CD4-positive, alpha-beta T cell (primary cell): ENCODE data around the gene MAD2L1. TPM values are rescaled to one million over a fixed set of nuclear protein-coding genes. Genes with fewer than 3 reads are reported as not detected.
"Not testable (repeated sequence)": the region's sequence is repeated elsewhere in the genome, so short reads cannot be mapped to it uniquely, and the experiment has no call there.

ENCODE experiments used
- ATAC-seq: fragments of 200-7000 bp; cut with Tn5 transposase; one replicate; pipeline ENCODE4 v1.10.0; 2022; ENCODE audit warnings: mild to moderate bottlenecking; ENCODE audit not compliant: poor library complexity
- CTCF ChIA-PET: fragments of 350-600 bp; sonication (Branson Sonifier 250); formaldehyde crosslinking; loops from one replicate; lab custom pipeline; 2021; ENCODE audit warnings: antibody characterized with exemption, inconsistent platforms; lab: Charles Lee
- POLR2A ChIA-PET: fragments of 350-600 bp; sonication (Branson Sonifier 250); formaldehyde crosslinking; loops from one replicate; lab custom pipeline; 2021; ENCODE audit warnings: antibody characterized with exemption, inconsistent platforms; lab: Charles Lee
- DNase-seq, 14 experiments: peaks; one replicate each; pipeline ENCODE4 v3.0.0-alpha.2; 2013 to 2020; ENCODE audit warnings: mixed read lengths in 2 of 14
- H3K27ac ChIP-seq, 2 donors: one replicate each; pipeline versions ENCODE4 v1.5.1 to v1.7.0; 2013; ENCODE audit warnings: low read length in 2 of 2, low read depth in 1 of 2, mild to moderate bottlenecking in 1 of 2
- H3K27me3 ChIP-seq, 2 experiments: 1 replicate in 1 of 2; 2 replicates in 1 of 2; pipeline versions ENCODE4 v1.6.1 to v1.7.0; 2013; ENCODE audit warnings: low read length in 2 of 2, control low read depth in 1 of 2, mild to moderate bottlenecking in 1 of 2, moderate library complexity in 1 of 2; ENCODE audit not compliant: insufficient read depth in 2 of 2, control insufficient read depth in 1 of 2
- H3K36me3 ChIP-seq: one replicate; pipeline ENCODE4 v1.6.1; 2013; ENCODE audit warnings: low read length, control low read depth; ENCODE audit not compliant: insufficient read depth
- H3K4me1 ChIP-seq: one replicate; pipeline ENCODE4 v1.6.1; 2013; ENCODE audit warnings: low read length, control low read depth; ENCODE audit not compliant: insufficient read depth
- H3K4me3 ChIP-seq: one replicate; pipeline ENCODE4 v1.5.1; 2013; ENCODE audit warnings: mild to moderate bottlenecking, low read length, moderate library complexity
- H3K9me3 ChIP-seq, 2 experiments: 1 replicate in 1 of 2; 2 replicates in 1 of 2; pipeline versions ENCODE4 v1.6.1 to v1.7.0; 2013; ENCODE audit warnings: low read length in 2 of 2, mild to moderate bottlenecking in 2 of 2, control low read depth in 1 of 2, moderate library complexity in 1 of 2; ENCODE audit not compliant: control insufficient read depth in 1 of 2, insufficient read depth in 1 of 2
- H3K27ac Mint-ChIP-seq: one replicate; pipeline ENCODE4 v1.8.0; 2020; ENCODE audit warnings: mixed read lengths
- H3K27me3 Mint-ChIP-seq: one replicate; pipeline ENCODE4 v1.8.0; 2021; ENCODE audit warnings: mixed read lengths
- H3K36me3 Mint-ChIP-seq: one replicate; pipeline ENCODE4 v1.8.0; 2021; ENCODE audit warnings: low read depth, mixed read lengths
- H3K4me1 Mint-ChIP-seq: one replicate; pipeline ENCODE4 v1.8.0; 2021; ENCODE audit warnings: low read depth, mixed read lengths
- H3K4me3 Mint-ChIP-seq: one replicate; pipeline ENCODE4 v1.8.0; 2020; ENCODE audit warnings: mild to moderate bottlenecking, mixed read lengths
- H3K9me3 Mint-ChIP-seq: one replicate; pipeline ENCODE4 v1.8.0; 2020; ENCODE audit warnings: mixed read lengths
- intact Hi-C, 2 experiments: fragments of 100-400 bp; cut with DNase I in 1 of 2; cut with micrococcal nuclease in 1 of 2; formaldehyde crosslinking; loops; one replicate each; pipeline versions ENCODE4 v1.15.1 to v1.9.0; 2023 to 2025; cut with DNase I, micrococcal nuclease
- total RNA-seq, 174 experiments: library from RNA in 2 of 174; stranded (reverse) in 2 of 174; gene quantifications; one replicate each; pipeline ENCODE4 v1.2.3 and lab custom pipeline; 2021 to 2026
- TF ChIP-seq, protein P1 (sequence below): fragments of 200-600 bp; IDR thresholded peaks from one replicate; pipeline ENCODE4 v1.8.0; 2022; ENCODE audit warnings: antibody characterized with exemption, mild to moderate bottlenecking

The MAD2L1 gene
- total RNA-seq, 2 experiments from 2014 or later = 4.6 to 5.6 TPM

DNA sequence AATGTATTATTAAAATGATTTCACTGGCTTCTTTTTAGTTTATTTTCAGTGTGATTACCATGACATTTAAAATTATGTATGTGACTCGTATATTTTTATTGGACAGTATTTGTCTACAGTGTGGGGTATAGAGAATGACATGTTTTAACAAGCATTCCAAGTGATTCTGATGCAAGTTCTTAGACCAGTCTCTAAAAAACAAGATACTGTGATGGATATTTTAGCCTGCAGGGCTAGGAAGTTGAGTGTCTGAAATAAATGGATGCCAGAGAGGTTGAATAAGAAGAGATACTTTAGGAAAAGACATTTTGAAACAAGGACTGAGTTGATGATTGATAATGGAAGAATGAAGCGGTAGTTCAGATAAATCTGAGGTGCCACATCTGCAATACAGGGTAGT is 3.5 kb upstream of the MAD2L1 start:
- Mint-ChIP-seq H3K9me3 (no peaks in the 10 kb centered on the region), H3K4me3 (no peak overlapping the region), H3K27ac (no peak overlapping the region), H3K4me1 (peaks cover 44% of the 10 kb centered on the region), H3K27me3 (no peaks in the 10 kb centered on the region), H3K36me3 (peaks cover 10% of the 10 kb centered on the region)
- Histone ChIP-seq H3K27me3 (no peaks in the 10 kb centered on the region), H3K36me3 (no peaks in the 10 kb centered on the region), H3K4me1 (peaks cover 14% of the 10 kb centered on the region), H3K4me3 (no peak overlapping the region), H3K27ac (no peak overlapping the region), H3K9me3 (no peaks in the 10 kb centered on the region)
- CTCF ChIA-PET = no interaction called here
- POLR2A ChIA-PET = no interaction called here
- TF ChIP-seq, protein P1, sequence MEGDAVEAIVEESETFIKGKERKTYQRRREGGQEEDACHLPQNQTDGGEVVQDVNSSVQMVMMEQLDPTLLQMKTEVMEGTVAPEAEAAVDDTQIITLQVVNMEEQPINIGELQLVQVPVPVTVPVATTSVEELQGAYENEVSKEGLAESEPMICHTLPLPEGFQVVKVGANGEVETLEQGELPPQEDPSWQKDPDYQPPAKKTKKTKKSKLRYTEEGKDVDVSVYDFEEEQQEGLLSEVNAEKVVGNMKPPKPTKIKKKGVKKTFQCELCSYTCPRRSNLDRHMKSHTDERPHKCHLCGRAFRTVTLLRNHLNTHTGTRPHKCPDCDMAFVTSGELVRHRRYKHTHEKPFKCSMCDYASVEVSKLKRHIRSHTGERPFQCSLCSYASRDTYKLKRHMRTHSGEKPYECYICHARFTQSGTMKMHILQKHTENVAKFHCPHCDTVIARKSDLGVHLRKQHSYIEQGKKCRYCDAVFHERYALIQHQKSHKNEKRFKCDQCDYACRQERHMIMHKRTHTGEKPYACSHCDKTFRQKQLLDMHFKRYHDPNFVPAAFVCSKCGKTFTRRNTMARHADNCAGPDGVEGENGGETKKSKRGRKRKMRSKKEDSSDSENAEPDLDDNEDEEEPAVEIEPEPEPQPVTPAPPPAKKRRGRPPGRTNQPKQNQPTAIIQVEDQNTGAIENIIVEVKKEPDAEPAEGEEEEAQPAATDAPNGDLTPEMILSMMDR = no peak
- no peak for DNase-seq
- intact Hi-C loops = loop anchor here (2.0 to 10.0 kb wide), 6 partner anchors 87 to 1657 kb away; no protein-coding TSS in a partner anchor
- no peak for ATAC-seq

DNA sequence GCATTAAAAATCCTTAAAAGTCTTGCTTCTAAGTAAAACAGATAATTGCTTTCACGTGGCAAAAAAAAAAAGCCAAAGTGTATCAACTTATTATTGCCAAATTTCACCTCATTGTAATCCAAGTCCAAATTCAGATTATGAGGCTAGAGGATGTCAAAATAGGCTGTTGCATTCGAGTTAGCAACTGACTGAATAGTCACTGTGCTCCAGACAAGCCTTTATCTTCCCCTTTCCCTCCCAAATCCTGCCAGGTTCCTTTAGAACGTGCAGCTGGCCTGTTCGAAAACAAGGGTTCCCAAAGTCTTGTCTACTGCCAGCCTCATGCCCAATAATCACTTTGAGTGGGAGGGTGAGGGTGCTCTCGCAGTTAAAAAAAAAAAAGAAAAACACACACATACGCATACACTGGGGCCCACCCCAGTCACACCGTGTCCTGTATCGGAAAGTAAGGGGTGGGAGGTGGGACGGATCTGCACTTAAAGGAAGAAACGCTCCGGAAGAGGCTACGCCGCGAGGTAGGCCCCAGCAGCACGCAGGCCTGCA is 603 bp downstream of the MAD2L1 start:
- H3K4me3 ChIP-seq = peak overlapping the region; percentile 73
- DNase-seq (peak in 4 of 14 experiments; percentile 13 to 76 (median 48)), ATAC-seq (peak; percentile 46)
- H3K9me3 ChIP-seq = no peaks in the 10 kb centered on the region
- Mint-ChIP-seq H3K4me3 (peak overlapping the region; percentile 89), H3K27me3 (no peaks in the 10 kb centered on the region), H3K4me1 (peaks cover 74% of the 10 kb centered on the region), H3K36me3 (peaks cover 10% of the 10 kb centered on the region), H3K9me3 (no peaks in the 10 kb centered on the region), H3K27ac (peak overlapping the region; percentile 92)
- H3K27ac ChIP-seq = peak overlapping the region; percentile 90 to 95
- TF ChIP-seq, protein P1 = no peak
- no peaks in the 10 kb centered on the region for H3K36me3 ChIP-seq
- POLR2A ChIA-PET = interaction anchor here (0.9 to 1.2 kb wide), 2 partner anchors 766 to 1112 kb away, joined by 3 to 5 read pairs; no protein-coding TSS in a partner anchor
- peaks cover 14% of the 10 kb centered on the region for H3K4me1 ChIP-seq
- no peaks in the 10 kb centered on the region for H3K27me3 ChIP-seq
- intact Hi-C loops = no loop called here
- CTCF ChIA-PET = interaction anchor here (1.2 to 1.3 kb wide), 2 partner anchors 10 to 437 kb away, joined by 4 read pairs; partner anchors contain the start of gene PDE5A

DNA sequence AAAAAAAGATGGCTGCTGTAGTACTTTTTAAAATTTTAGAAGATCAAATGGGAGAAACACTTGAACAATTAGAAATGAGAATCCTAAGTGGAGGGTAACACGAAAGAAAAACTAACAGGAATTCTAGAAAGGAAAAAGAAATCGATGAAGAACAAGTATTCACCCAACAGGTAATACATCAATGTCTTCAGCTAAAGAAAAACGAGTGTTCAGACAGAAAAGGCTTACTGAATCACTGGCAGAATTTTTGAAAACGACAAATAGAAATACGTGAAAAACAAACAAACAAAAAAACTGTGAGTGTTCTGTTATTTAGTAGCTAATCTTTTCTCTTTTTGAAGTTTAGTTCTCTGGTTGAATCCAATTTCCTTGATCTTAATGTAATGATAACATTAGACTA is 1.8 kb downstream of the MAD2L1 start:
- Histone ChIP-seq H3K36me3 (peaks cover 5% of the 10 kb centered on the region), H3K9me3 (no peaks in the 10 kb centered on the region), H3K27ac (peak overlapping the region in 1 of 2 donors; percentile 25), H3K4me3 (no peak overlapping the region), H3K27me3 (no peaks in the 10 kb centered on the region), H3K4me1 (peaks cover 14% of the 10 kb centered on the region)
- Mint-ChIP-seq H3K36me3 (peaks cover 15% of the 10 kb centered on the region), H3K9me3 (no peaks in the 10 kb centered on the region), H3K27me3 (no peaks in the 10 kb centered on the region), H3K4me1 (peaks cover 69% of the 10 kb centered on the region), H3K27ac (peak overlapping the region; percentile 92), H3K4me3 (no peak overlapping the region)
- intact Hi-C loops = loop anchor here in 1 of 2 experiments (5.0 kb wide), 2 partner anchors 843 to 1228 kb away; partner anchors contain the start of gene SEC24D
- ChIA-PET CTCF (no interaction called here), POLR2A (no interaction called here)
- no peak for DNase-seq
- ATAC-seq = no peak
- TF ChIP-seq, protein P1 = no peak

DNA sequence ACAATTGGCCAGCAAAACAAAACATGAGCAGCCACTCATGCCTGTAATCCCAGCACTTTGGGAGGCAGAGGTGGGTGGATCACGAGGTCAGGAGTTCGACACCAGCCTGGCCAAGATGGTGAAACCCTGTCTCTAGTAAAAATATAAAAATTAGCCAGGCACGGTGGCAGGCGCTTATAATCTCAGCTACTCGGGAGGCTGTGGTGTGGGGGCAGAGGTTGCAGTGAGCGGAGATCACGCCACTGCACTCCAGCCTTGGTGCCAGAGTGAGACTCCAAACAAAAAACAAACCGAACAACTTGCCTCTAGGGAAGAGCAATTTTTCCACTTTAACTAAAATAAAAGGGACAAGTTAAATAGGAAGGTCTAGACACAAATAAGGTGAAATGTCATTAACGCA is 2.9 kb downstream of the MAD2L1 start:
- POLR2A ChIA-PET, H3K4me3 ChIP-seq, DNase-seq, CTCF ChIA-PET, ATAC-seq, H3K36me3 ChIP-seq, H3K9me3 Mint-ChIP-seq, H3K27me3 Mint-ChIP-seq, H3K27ac ChIP-seq, H3K27me3 ChIP-seq, H3K9me3 ChIP-seq, H3K4me3 Mint-ChIP-seq: not testable (repeated sequence)
- Mint-ChIP-seq H3K36me3 (peaks cover 27% of the 10 kb centered on the region), H3K4me1 (peaks cover 60% of the 10 kb centered on the region), H3K27ac (peak overlapping the region; percentile 58)
- intact Hi-C loops = loop anchor here in 1 of 2 experiments (5.0 kb wide), 2 partner anchors 841 to 1226 kb away; partner anchors contain the start of gene SEC24D
- peaks cover 14% of the 10 kb centered on the region for H3K4me1 ChIP-seq
